Stimulated activated CD4-positive, alpha-beta T cell treated with anti-CD3 and anti-CD28 coated beads, Interleukin-4, amount 100 ng/mL, for 4 hours (primary cell): ENCODE results near the gene CCNI.
A peak's percentile ranks its signal among the peaks of the same experiment; 100 is the strongest.
"Not testable (repeated sequence)": the region's sequence is repeated elsewhere in the genome, so short reads cannot be mapped to it uniquely, and the experiment has no call there.

Source experiments
- DNase-seq, 2 experiments: peaks; one replicate each; pipeline ENCODE4 v3.0.0-alpha.2; 2020

Gene CCNI

DNA sequence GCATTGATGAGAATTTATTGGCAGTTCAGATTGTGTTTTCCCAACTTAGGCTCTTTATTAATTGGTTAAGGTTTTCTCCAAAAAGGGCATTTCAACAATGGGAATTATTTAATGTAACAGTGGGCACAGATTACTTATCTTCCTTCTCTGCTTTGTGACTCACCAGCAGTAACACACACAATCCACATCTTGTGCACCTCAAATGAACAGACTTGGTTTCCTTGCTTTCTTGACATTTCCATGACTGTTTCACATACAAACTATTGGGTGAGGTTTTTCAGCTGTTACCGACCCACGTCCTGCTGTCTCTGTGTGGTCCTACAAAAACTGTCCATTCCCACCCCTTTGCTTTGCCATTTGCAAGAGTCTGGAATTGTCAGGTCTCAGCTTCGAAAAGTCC is 38.1 kb downstream of the CCNI start:
- DNase-seq = no peak

GRCh38 chr4:77037168-77037567 is 38.6 kb downstream of the CCNI start:
- not testable (repeated sequence) for DNase-seq

DNA sequence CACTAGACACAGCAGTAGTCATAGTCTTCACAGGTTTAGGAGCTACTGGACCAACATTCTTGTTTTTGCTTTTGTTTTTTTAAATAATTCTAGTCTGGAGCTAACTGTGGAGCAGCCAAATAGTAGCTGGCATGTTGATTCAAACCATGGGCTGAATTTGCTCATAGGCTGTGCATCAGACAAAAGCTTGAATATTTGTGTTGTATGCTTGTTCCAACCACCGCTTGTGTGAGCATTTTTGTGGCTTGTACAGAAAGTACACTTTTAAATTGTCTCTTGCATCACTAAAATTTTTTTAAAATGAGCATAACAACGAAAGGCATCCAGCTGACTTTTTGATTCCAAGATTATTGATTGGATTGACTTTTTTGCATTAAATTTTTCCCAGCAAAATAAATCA is 39.6 kb downstream of the CCNI start:
- DNase-seq = no peak

- DNase-seq = no peak
These were observed 40.6 kb downstream of the CCNI start for GRCh38 chr4:77035153-77035552.

GRCh38 chr4:77031544-77031943 is 44.2 kb downstream of the CCNI start:
- DNase-seq = no peak

DNA sequence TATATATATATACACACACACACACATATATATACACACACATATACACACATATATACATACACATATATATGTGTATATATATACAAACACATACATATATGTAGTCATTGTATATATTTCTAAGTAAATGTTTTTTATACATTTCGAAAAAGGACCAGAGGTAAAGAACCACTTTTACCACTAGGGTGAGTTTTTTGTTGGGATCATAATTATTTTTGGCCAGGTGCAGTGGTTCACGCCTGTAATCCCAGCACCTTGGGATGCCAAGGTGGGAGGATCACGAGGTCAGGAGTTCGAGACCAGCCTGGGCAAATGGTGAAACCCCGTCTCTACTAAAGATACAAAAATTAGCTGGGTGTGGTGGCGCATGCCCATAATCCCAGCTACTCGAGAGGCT is 46.0 kb downstream of the CCNI start:
- not testable (repeated sequence) for DNase-seq

DNA sequence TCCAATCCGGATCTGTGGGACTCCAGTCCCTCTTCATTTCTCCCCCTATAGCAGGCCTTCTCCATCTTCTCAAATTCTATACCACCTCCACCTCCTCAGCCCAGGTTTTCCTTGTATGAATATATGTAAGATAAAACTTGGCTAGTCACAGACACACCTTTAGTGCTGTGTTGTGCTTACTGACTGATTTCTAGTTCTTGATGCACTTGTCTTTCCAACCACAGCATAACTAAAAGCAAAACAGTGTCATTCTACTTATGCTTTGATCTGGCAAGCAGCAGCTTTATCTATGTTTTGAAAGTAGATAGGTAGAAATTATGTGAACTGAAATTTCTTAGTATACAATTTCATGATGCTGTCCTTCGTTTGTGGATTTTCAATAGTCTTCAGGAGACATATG is 47.5 kb downstream of the CCNI start:
- DNase-seq = no peak

DNA sequence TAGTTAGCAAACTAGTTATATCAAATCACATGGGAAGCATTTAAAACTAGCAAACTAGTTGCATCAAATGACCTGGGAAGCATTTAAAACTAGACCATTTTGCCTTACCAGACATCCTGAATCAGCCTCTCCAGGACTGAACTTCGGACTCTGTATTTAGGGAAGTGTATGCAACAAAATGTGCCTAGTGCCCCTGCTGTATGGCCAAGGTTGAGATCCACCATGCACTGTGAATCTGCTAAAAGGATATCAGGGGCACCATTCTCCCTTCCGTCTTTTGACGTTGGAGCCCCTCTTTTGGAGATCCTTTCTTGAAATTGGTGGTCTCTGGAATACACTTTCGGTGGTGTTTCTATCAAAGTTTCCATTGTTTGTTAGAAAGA is 49.5 kb downstream of the CCNI start:
- no peak for DNase-seq

DNA sequence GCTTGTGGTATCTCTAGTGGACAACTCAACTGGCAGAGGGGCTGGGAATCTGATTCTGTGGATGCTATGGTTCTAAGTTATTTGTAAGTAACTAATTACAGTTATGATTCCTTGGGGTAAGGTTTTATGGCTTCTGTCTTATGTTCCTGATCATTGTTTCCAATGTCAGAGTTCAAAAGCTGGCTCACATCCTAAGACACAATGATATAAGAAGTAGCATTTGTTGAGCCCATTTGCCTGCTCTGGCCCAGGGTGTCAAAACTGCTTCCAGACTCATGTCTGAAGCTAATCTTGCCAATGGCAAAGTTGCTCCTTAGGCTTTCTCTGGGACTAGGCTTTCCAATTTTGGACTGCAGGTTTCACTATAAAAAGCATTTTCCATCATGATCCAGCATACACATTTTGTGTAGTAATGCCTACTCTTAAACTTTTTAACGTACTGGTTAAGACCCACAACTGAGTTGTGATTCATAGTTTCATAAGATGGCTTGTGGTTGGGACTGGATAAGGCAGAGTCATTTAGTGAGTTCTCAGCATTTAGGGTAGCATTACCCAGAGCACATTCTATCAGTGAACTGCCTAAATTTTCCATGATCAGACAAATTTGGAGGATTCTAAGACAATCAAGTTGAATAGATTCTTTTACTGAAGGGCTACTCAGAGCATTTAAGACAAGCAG is 50.0 kb downstream of the CCNI start:
- DNase-seq = no peak

GRCh38 chr4:77023920-77024319 is 51.9 kb downstream of the CCNI start:
- DNase-seq = no peak

- DNase-seq = no peak
These were observed 53.1 kb downstream of the CCNI start for GRCh38 chr4:77022560-77023179.

DNA sequence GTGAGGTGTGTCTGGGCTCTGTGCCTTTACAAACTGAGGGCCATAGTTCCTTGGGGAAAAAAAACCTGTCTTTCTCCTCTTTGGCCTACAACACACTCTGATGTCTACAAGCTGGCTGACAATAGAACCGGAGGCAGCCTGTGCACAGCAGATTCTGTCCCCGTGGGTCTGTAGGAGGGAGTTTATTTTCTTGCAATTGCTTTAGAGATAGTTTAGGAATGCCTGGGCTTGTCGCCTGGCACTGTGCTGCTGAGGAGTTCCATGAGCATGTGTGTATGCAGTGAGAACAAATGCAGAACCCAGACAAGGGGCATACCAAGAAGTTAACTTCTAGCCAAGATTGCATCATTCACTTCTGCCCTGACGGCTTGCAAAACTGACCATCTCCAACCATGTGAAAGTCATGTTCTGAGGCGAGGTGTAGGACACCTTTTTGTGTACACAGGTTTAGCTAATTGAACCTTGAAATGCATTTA is 54.1 kb downstream of the CCNI start:
- DNase-seq = no peak

DNA sequence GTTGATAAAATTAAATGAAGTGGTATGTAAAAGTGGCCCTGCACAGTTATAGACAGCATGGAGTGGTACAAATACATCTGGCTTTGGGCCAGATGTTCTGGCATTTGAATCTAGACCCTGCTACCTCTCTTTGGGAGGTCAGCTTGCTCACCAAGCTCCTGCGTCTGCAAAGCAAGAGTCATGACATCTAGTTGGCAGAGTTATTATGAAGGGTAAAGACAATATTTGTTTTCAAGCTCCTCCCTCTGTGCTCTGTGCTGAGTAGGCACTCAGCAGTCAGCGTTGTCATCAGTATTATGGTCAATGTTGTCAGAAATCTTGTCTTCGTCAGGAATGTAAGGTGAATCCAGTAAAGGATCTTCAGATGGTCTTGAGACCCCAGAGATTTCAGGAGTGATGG is 55.8 kb downstream of the CCNI start:
- DNase-seq = no peak

- DNase-seq = no peak
These were observed 60.4 kb downstream of the CCNI start for GRCh38 chr4:77015390-77015789.

- DNase-seq = no peak
These were observed 61.5 kb downstream of the CCNI start for GRCh38 chr4:77014256-77014655.

DNA sequence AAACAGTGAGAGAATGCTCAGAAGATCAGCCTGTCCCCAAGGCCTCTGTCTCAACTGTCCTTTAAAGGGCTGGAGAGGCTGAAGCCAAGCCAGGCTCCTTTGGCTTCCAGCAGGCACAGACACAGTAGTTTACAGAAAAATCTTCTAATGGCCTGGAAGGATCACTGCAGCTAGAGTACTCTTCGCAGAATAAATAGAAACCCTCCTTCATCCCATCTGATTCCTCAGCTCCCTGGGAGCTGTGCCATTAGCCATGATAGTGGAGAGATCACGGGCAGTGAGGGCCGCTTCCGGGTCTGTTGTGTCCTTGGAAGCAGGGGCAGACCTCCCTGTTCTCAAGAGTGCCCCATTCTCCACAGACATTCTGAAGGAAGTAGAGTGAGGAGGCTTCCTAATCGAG is 63.1 kb downstream of the CCNI start:
- no peak for DNase-seq

DNA sequence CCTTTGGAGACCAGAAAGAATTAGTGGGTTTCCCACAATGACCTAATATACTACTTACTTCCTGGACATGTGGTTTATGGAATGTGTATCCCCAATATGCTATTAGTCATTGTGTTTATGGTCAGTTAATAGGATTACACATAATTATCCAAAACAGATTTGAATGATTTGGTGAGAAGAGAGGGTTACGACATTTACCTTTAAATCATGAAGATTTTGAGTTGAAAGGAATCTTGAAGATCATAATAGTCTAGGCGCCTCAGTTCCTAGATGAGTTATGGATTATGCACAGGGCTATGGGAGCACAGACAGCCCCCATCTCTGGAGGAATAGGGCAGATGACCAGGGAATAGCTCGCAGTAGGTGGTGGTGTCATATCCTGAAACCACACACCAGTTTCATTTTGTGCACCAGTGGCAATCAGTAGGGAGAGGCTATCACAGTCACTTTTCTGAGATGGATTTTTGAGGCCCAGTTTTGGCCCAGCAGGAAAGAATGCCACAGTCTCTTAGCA is 64.9 kb downstream of the CCNI start:
- no peak for DNase-seq

DNA sequence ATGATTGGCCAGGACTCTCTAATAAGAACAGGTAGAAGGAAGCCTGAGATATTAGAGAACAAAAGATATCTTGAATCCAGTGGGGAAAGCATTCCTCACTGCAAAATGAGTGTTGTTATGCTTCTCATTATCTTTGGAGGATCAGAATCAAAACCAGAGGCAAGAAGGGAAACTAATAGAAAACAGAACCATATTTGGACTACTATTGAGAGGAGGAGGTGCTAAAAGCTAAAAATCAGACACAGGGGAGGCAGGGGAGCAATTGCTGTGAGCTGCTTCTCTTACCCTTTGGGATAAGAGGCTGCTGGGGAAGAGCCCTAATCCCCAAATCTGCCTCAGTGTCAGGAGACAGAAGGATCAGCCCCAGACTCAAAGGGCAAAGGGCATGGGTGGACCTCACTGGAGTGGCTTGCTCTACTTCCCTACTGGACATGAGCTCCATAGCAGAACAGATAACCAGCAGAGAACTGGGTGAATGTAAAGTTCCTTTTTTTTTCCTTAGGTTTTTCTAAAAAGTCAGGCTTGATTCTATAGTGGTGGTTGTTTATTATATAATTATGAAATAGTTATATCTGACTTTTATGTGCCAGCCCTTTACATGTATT is 66.2 kb downstream of the CCNI start:
- DNase-seq = no peak

- peak in 1 of 2 experiments; percentile 28 for DNase-seq
These were observed 68.2 kb downstream of the CCNI start for GRCh38 chr4:77007358-77008230.

DNA sequence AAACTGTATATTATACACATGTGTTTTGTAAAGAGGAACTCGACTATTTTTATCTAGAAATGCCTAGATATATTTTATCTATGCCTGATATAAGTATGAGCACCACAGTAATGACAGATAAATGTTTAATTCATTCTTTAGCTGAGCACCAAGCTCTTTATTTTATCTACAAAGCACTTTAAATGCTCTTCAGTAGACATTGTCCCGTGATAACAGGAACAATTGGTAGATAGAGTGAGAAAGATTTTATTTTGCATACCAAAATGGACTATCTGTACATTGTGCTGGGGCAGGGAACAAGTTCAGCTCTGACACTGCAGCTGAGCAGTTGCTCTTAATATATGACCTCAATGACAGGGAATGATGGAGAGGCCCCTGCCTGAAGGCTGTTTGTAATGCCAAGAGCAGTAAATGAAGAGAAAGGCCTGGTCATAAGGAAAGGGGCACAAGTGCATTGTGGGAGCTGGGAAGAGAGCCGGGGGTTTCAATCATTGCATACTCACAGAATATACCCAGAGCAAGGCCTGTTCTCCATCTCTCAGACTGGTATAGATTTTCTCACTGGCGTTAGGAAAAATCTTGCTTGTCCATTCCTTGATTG is 68.9 kb downstream of the CCNI start:
- no peak for DNase-seq

GRCh38 chr4:77003400-77003799 is 72.4 kb downstream of the CCNI start:
- no peak for DNase-seq

DNA sequence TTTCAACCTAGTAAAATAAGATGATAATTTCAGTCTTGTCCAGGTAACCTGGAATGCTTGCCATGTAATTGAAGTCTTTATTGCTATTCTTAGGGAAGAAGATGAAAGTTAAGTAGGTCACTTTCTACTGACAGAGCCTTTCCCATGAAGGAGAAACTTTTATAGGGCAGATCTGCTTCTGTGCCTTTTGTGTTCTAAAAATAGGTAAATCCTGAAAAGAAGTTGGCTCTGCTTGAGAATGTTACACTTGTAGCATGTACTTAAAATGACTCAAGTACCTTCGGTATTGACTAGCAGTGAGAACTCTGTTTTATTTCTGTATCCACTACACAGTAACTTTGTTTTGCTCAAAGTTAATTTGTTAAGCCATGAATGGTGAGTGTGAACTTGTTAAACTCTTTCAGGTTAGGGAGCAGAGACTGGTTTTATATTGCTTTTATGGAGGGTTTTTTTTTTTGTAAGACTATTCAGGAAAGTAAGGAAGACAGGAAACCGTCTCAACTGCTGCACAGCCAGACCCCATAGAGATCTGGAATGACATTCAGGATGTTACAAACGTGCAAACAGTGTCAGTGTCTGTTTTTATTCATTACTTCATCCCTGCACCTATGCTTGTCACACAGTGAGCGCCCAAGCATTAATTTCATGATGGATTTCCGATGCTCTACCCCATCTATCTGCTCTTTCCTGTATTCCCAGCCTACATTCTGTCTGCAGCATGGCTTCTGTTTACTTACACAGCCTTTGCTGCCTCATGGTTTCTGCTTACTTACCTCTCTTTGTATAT is 73.3 kb downstream of the CCNI start:
- DNase-seq = no peak
